ENCODE data around the gene CTXND1.

GRCh38 chr15:80185152-80185551, 66.9 kb downstream of the CTXND1 start:
- TF ChIP-seq CTCF (conservative IDR thresholded peaks at IDR 0.05; ENCODE audit: low read depth in 2 of 2) (no peak), ZNF114 (CRISPR knock-in tag; IDR thresholded peaks at IDR 0.05) (no peak), EZH2phosphoT487 (IDR thresholded peaks at IDR 0.05; ENCODE audit: unreplicated experiment) (no peak), POLR2AphosphoS5 (IDR thresholded peaks at IDR 0.05; ENCODE audit: low read depth) (no peak), ZNF331 (CRISPR knock-in tag; IDR thresholded peaks at IDR 0.05; ENCODE audit: low read depth) (no peak), JUNB (IDR thresholded peaks at IDR 0.05; ENCODE audit: unreplicated experiment) (no peak), NANOG (IDR thresholded peaks at IDR 0.05; ENCODE audit: borderline replicate concordance) (no peak), EZH2 (IDR thresholded peaks at IDR 0.05; ENCODE audit: low read depth, unreplicated experiment) (no peak), STAT1 (IDR thresholded peaks at IDR 0.05; ENCODE audit: unreplicated experiment) (no peak), CREB1 (CRISPR knock-in tag; IDR thresholded peaks at IDR 0.05; ENCODE audit: low read depth) (no peak)
- TF ChIP-seq, protein P1, sequence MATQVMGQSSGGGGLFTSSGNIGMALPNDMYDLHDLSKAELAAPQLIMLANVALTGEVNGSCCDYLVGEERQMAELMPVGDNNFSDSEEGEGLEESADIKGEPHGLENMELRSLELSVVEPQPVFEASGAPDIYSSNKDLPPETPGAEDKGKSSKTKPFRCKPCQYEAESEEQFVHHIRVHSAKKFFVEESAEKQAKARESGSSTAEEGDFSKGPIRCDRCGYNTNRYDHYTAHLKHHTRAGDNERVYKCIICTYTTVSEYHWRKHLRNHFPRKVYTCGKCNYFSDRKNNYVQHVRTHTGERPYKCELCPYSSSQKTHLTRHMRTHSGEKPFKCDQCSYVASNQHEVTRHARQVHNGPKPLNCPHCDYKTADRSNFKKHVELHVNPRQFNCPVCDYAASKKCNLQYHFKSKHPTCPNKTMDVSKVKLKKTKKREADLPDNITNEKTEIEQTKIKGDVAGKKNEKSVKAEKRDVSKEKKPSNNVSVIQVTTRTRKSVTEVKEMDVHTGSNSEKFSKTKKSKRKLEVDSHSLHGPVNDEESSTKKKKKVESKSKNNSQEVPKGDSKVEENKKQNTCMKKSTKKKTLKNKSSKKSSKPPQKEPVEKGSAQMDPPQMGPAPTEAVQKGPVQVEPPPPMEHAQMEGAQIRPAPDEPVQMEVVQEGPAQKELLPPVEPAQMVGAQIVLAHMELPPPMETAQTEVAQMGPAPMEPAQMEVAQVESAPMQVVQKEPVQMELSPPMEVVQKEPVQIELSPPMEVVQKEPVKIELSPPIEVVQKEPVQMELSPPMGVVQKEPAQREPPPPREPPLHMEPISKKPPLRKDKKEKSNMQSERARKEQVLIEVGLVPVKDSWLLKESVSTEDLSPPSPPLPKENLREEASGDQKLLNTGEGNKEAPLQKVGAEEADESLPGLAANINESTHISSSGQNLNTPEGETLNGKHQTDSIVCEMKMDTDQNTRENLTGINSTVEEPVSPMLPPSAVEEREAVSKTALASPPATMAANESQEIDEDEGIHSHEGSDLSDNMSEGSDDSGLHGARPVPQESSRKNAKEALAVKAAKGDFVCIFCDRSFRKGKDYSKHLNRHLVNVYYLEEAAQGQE (IDR thresholded peaks at IDR 0.05; ENCODE audit: unreplicated experiment): no peak
- TF ChIP-seq, protein P2, sequence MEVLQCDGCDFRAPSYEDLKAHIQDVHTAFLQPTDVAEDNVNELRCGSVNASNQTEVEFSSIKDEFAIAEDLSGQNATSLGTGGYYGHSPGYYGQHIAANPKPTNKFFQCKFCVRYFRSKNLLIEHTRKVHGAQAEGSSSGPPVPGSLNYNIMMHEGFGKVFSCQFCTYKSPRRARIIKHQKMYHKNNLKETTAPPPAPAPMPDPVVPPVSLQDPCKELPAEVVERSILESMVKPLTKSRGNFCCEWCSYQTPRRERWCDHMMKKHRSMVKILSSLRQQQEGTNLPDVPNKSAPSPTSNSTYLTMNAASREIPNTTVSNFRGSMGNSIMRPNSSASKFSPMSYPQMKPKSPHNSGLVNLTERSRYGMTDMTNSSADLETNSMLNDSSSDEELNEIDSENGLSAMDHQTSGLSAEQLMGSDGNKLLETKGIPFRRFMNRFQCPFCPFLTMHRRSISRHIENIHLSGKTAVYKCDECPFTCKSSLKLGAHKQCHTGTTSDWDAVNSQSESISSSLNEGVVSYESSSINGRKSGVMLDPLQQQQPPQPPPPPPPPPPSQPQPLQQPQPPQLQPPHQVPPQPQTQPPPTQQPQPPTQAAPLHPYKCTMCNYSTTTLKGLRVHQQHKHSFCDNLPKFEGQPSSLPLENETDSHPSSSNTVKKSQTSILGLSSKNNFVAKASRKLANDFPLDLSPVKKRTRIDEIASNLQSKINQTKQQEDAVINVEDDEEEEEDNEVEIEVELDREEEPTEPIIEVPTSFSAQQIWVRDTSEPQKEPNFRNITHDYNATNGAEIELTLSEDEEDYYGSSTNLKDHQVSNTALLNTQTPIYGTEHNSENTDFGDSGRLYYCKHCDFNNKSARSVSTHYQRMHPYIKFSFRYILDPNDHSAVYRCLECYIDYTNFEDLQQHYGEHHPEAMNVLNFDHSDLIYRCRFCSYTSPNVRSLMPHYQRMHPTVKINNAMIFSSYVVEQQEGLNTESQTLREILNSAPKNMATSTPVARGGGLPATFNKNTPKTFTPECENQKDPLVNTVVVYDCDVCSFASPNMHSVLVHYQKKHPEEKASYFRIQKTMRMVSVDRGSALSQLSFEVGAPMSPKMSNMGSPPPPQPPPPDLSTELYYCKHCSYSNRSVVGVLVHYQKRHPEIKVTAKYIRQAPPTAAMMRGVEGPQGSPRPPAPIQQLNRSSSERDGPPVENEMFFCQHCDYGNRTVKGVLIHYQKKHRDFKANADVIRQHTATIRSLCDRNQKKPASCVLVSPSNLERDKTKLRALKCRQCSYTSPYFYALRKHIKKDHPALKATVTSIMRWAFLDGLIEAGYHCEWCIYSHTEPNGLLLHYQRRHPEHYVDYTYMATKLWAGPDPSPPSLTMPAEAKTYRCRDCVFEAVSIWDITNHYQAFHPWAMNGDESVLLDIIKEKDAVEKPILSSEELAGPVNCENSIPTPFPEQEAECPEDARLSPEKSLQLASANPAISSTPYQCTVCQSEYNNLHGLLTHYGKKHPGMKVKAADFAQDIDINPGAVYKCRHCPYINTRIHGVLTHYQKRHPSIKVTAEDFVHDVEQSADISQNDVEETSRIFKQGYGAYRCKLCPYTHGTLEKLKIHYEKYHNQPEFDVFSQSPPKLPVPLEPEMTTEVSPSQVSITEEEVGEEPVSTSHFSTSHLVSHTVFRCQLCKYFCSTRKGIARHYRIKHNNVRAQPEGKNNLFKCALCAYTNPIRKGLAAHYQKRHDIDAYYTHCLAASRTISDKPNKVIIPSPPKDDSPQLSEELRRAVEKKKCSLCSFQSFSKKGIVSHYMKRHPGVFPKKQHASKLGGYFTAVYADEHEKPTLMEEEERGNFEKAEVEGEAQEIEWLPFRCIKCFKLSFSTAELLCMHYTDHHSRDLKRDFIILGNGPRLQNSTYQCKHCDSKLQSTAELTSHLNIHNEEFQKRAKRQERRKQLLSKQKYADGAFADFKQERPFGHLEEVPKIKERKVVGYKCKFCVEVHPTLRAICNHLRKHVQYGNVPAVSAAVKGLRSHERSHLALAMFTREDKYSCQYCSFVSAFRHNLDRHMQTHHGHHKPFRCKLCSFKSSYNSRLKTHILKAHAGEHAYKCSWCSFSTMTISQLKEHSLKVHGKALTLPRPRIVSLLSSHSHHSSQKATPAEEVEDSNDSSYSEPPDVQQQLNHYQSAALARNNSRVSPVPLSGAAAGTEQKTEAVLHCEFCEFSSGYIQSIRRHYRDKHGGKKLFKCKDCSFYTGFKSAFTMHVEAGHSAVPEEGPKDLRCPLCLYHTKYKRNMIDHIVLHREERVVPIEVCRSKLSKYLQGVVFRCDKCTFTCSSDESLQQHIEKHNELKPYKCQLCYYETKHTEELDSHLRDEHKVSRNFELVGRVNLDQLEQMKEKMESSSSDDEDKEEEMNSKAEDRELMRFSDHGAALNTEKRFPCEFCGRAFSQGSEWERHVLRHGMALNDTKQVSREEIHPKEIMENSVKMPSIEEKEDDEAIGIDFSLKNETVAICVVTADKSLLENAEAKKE (CRISPR knock-in tag; IDR thresholded peaks at IDR 0.05): no peak

Measured in GM23338 (cell line).